ENCODE data around the gene IFT52. TPM values are rescaled to one million over a fixed set of nuclear protein-coding genes. Genes with fewer than 3 reads are reported as not detected.

The IFT52 gene
- total RNA-seq, 1 donor: 35.8 TPM

DNA sequence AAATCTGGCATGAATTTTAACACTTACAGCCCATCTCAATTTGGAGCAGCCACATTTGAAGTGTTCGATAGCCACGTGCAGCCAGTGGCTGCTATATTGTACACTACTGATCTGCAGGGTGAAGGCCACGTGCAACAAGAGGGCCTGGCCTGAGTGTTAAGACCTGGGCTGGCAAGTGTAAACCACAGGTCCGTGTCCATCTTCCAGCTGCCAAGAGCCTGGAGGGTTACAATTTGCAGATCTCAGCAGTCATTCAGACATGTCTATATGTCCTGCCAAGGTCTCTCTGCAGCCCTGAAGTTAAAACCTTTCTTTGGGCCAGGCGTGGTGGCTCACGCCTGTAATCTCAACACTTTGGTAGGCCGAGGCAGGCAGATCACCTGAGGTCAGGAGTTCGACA, 17.8 kb upstream of the IFT52 start:
- H3K4me3 ChIP-seq (ENCODE audit: low read depth, low read length): no peak overlapping the region
- TF ChIP-seq, protein P1, sequence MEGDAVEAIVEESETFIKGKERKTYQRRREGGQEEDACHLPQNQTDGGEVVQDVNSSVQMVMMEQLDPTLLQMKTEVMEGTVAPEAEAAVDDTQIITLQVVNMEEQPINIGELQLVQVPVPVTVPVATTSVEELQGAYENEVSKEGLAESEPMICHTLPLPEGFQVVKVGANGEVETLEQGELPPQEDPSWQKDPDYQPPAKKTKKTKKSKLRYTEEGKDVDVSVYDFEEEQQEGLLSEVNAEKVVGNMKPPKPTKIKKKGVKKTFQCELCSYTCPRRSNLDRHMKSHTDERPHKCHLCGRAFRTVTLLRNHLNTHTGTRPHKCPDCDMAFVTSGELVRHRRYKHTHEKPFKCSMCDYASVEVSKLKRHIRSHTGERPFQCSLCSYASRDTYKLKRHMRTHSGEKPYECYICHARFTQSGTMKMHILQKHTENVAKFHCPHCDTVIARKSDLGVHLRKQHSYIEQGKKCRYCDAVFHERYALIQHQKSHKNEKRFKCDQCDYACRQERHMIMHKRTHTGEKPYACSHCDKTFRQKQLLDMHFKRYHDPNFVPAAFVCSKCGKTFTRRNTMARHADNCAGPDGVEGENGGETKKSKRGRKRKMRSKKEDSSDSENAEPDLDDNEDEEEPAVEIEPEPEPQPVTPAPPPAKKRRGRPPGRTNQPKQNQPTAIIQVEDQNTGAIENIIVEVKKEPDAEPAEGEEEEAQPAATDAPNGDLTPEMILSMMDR (IDR thresholded peaks at IDR 0.05; ENCODE audit: insufficient read depth, low read depth, low read length): no peak
- DNase-seq (ENCODE audit: low read depth): no peak

GRCh38 chr20:43576108-43576507, 14.6 kb upstream of the IFT52 start:
- DNase-seq (ENCODE audit: low read depth): peak; percentile 28
- H3K4me3 ChIP-seq (ENCODE audit: low read depth, low read length): no peak overlapping the region
- TF ChIP-seq, protein P1 (IDR thresholded peaks at IDR 0.05; ENCODE audit: insufficient read depth, low read depth, low read length): no peak

GRCh38 chr20:43579861-43580793, 10.6 kb upstream of the IFT52 start:
- H3K4me3 ChIP-seq (ENCODE audit: low read depth, low read length): no peak overlapping the region
- TF ChIP-seq, protein P1 (IDR thresholded peaks at IDR 0.05; ENCODE audit: insufficient read depth, low read depth, low read length): no peak
- peak; percentile 89 for DNase-seq (ENCODE audit: low read depth)

- no peak overlapping the region for H3K4me3 ChIP-seq (ENCODE audit: low read depth, low read length)
- DNase-seq (ENCODE audit: low read depth): no peak
- TF ChIP-seq, protein P1 (IDR thresholded peaks at IDR 0.05; ENCODE audit: insufficient read depth, low read depth, low read length): no peak
These were observed 7.4 kb upstream of the IFT52 start for GRCh38 chr20:43583133-43583864.

- H3K4me3 ChIP-seq (ENCODE audit: low read depth, low read length): no peak overlapping the region
- TF ChIP-seq, protein P1 (IDR thresholded peaks at IDR 0.05; ENCODE audit: insufficient read depth, low read depth, low read length): no peak
- peak; percentile 99 for DNase-seq (ENCODE audit: low read depth)
These were observed 6.7 kb upstream of the IFT52 start for GRCh38 chr20:43583982-43584432.

DNA sequence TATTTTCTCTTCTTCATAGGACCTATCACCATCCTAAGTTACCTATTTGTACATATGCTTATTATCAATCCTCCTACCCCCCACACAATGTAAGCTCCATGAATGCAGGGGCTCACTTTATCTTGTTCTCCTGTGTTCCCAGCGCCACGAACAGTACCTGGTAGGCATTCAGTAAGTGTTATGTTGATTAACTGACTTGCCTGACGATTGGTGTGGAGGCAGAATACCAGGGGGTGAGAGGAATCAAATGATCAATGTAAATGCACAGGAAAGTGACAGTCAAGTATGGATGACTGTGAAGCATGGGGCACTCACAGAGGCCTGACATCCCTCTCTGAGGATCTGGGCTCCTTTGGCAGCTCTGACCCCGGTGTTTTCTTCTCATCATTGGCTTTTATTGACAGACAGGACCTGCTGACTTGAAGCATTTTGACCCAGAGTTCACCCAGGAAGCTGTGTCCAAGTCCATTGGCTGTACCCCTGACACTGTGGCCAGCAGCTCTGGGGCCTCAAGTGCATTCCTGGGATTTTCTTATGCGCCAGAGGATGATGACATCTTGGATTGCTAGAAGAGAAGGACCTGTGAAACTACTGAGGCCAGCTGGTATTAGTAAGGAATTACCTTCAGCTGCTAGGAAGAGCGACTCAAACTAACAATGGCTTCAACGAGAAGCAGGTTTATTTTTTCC, 6.1 kb upstream of the IFT52 start:
- TF ChIP-seq, protein P1 (IDR thresholded peaks at IDR 0.05; ENCODE audit: insufficient read depth, low read depth, low read length): no peak
- DNase-seq (ENCODE audit: low read depth): peak; percentile 83
- no peak overlapping the region for H3K4me3 ChIP-seq (ENCODE audit: low read depth, low read length)
